GM21619 (cell line): ENCODE results near the gene SLFN12L.

ENCODE experiments used
- ATAC-seq: cut with Tn5 transposase; IDR thresholded peaks from one replicate; pipeline ENCODE4 v1.9.1; 2021; ENCODE audit not compliant: unreplicated experiment

Gene SLFN12L

DNA sequence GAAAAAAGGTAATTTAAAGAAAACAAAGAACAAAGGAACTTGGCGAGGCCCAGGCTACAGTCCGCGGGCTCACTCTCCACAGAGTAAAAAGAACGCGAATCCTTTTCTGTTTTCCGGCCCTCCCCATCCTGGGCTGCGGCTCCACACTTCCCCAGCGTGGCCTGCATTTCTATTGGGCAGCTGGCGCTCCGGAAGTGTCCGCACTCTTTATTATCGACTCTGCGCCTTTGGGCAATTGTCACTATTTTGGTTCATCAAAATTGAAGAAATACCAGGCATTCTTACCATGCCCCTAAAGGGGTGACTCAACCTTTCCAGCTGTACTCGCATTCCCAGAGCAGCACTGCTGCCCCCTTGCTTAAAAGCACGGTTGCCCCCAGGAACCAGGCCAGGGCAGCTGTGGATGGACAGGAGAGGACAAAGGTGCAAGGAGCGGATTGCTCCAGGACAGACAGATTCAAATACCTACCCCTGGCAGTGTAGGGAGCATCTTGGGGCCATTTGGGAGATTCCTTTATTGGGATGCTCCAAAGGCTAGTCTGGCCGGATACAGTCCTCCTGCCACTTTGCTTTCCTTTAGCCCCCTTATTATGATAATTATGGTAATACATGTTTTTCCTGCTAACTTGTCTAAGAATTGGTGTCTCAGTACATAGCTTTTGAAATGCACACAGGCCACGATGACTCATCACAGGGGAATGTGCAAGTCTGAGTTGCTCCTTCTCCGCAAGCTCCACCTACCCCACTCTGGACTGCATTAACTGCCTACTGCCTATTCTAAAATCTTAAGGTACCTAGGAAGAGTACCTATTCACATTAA, 104.2 kb downstream of the SLFN12L start:
- ATAC-seq = peak; percentile 41

DNA sequence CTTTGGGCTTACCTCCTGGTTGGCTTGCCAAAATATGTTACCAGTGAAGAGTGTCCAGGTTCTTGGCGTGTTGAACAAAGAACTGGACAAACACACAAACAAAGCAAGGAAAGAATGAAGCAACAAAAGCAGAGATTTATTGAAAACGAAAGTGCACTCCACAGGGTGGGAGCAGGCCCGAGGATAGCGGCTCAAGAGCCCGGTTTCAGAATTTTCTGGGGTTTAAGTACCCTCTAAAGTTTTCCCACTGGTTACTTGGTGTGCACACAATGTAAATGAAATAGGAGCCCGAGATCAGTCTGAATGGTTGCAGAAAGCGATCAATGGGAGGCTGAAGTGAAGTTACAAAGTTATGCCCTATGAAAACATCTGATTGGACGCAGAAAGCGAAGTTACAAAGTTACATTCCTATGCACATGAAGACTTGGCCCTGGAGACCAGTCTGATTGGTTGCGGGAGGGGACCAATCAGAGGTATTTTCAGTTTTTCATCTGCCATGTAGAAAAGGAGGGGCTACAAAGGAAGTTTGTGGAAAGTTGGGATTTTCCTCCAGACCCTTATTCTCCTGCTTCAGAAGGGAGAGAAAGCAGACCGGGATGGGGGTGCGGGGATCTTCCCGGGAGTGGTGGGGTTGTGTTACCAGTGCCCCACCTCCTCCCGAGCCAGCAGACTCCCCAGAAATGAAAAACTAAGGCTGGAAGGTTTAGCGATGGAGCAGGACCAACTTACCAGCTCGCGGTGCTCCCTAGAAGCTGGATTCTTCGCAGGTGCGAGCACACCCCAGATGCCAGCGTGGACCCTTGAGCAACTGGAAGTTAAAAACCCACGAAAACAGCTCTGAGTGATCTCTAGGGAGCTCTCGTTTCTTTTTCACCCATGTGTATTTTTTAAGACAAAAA, 105.1 kb downstream of the SLFN12L start, which contains the start of gene SLFN12:
SLFN12 (minus strand) TSS at position 325 of the 899 bp plus-strand sequence. CDS start 9,472 bp downstream, outside the sequence.
- ATAC-seq = peak; percentile 79

GRCh38 chr17:35429702-35430101, 107.8 kb downstream of the SLFN12L start:
- ATAC-seq = no peak

GRCh38 chr17:35428229-35428628, 109.2 kb downstream of the SLFN12L start:
- ATAC-seq = no peak

GRCh38 chr17:35423761-35424160, 113.7 kb downstream of the SLFN12L start:
- ATAC-seq = no peak
